ENCODE results near the gene NLGN3. TPM values are rescaled to one million over a fixed set of nuclear protein-coding genes. Genes with fewer than 3 reads are reported as not detected.
A peak's percentile ranks its signal among the peaks of the same experiment; 100 is the strongest.

Gene NLGN3
- total RNA-seq, 1 donor from 2014 or later: 1.7 TPM

DNA sequence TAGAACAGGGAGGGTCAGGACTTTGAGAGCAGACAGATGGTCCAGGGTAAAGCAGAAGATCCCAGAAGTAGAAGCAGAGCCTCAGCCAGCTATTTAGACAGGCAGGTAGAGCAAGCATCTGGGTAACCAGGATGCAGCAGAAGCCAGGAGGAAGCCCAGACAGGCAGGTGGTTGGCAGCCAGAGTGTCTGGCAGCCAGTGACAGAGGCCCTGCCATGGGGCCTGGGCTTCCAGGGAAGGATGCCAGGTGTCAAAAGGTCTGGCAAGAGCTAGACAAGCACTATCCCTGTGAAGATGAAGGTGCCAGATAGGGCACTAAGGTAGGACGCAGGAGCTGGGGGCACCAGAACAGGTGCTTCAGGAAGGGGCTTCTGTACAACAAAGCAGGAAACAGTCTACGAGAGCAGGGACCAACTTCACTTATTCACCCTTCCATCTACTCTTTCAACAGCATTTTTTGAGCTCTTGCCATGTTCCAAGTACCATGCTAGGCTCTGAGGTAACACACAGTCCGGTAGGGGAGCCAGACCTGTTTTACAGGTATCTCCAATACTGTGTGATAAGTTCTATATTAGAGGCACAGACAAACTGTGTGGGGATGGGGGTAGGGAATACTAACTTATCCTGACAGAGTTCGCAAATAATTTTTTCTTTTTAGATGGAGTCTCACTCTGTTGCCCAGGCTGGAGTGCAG, 40.3 kb downstream of the NLGN3 start:
- DNase-seq (ENCODE audit: low spot score): no peak
- Mint-ChIP-seq H3K4me1 (ENCODE audit: unreplicated experiment) (peaks cover 5% of the 10 kb centered on the region), H3K27me3 (ENCODE audit: unreplicated experiment) (peaks cover 3% of the 10 kb centered on the region), H3K36me3 (ENCODE audit: low read depth, unreplicated experiment) (no peaks in the 10 kb centered on the region), H3K27ac (ENCODE audit: unreplicated experiment) (no peak overlapping the region), H3K9me3 (ENCODE audit: unreplicated experiment) (no peaks in the 10 kb centered on the region), H3K4me3 (ENCODE audit: unreplicated experiment) (no peak overlapping the region)
- TF ChIP-seq, protein P1, sequence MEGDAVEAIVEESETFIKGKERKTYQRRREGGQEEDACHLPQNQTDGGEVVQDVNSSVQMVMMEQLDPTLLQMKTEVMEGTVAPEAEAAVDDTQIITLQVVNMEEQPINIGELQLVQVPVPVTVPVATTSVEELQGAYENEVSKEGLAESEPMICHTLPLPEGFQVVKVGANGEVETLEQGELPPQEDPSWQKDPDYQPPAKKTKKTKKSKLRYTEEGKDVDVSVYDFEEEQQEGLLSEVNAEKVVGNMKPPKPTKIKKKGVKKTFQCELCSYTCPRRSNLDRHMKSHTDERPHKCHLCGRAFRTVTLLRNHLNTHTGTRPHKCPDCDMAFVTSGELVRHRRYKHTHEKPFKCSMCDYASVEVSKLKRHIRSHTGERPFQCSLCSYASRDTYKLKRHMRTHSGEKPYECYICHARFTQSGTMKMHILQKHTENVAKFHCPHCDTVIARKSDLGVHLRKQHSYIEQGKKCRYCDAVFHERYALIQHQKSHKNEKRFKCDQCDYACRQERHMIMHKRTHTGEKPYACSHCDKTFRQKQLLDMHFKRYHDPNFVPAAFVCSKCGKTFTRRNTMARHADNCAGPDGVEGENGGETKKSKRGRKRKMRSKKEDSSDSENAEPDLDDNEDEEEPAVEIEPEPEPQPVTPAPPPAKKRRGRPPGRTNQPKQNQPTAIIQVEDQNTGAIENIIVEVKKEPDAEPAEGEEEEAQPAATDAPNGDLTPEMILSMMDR (IDR thresholded peaks at IDR 0.05; ENCODE audit: unreplicated experiment): no peak

DNA sequence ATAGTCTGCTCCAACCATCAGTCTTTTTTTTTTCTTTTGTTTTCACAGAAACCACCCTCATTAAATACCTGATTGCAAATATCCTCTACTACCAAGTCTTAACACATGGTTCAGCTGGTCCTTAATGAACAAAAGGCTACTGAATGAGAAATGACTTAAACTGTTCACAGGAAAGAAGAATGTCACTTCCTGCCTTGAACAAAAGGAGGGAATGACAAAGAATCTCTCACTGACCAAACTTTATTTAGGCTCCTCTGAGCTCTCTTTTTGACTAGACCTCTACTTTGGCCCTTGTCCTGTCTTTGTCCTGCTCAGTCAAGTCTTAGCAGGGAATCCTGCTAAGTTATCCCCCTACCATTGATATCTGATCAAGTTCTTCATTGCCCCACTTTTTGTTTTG, 46.6 kb downstream of the NLGN3 start:
- H3K27me3 Mint-ChIP-seq (ENCODE audit: unreplicated experiment): no peaks in the 10 kb centered on the region
- no peaks in the 10 kb centered on the region for H3K36me3 Mint-ChIP-seq (ENCODE audit: low read depth, unreplicated experiment)
- H3K4me1 Mint-ChIP-seq (ENCODE audit: unreplicated experiment): peaks cover 9% of the 10 kb centered on the region
- TF ChIP-seq, protein P1 (IDR thresholded peaks at IDR 0.05; ENCODE audit: unreplicated experiment): no peak
- H3K4me3 Mint-ChIP-seq (ENCODE audit: unreplicated experiment): no peak overlapping the region
- no peaks in the 10 kb centered on the region for H3K9me3 Mint-ChIP-seq (ENCODE audit: unreplicated experiment)
- DNase-seq (ENCODE audit: low spot score): no peak
- peak overlapping the region; percentile 88 for H3K27ac Mint-ChIP-seq (ENCODE audit: unreplicated experiment)

DNA sequence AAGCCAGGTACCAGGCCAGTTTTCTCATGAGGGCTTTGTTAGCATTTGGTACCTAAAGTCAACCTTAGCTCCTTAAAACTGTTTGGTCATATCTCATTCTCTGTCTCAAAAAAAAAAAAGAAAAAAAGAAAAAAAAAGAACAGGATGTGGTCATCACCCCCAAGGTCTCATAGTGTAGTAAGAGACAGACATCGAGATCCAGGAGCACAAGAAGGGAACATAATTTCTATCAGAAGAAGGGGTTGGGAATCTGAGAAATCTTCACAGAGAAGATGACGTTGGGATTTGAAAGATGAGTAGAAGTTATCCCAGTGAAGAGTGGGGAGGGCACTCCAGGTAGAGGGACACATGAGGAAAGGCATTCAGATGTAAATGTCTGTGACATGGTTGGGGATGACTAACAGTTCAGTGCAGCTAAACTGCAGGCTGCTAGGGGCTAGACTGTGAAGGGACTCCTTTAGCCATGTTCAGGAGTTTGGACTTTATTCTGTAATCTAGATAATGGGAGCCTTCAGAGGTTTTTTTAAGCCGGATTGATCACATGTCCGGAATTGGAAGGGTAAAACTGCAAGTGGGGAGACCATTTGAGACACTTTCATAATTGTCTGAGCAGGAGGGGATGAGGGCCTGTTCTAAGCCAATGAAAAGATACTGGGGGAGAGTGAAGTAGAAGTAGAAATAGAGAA, 51.5 kb downstream of the NLGN3 start:
- Mint-ChIP-seq H3K27me3 (ENCODE audit: unreplicated experiment) (no peaks in the 10 kb centered on the region), H3K4me3 (ENCODE audit: unreplicated experiment) (no peak overlapping the region), H3K36me3 (ENCODE audit: low read depth, unreplicated experiment) (no peaks in the 10 kb centered on the region), H3K9me3 (ENCODE audit: unreplicated experiment) (no peaks in the 10 kb centered on the region), H3K4me1 (ENCODE audit: unreplicated experiment) (peaks cover 12% of the 10 kb centered on the region), H3K27ac (ENCODE audit: unreplicated experiment) (no peak overlapping the region)
- DNase-seq (ENCODE audit: low spot score): no peak
- TF ChIP-seq, protein P1 (IDR thresholded peaks at IDR 0.05; ENCODE audit: unreplicated experiment): no peak

DNA sequence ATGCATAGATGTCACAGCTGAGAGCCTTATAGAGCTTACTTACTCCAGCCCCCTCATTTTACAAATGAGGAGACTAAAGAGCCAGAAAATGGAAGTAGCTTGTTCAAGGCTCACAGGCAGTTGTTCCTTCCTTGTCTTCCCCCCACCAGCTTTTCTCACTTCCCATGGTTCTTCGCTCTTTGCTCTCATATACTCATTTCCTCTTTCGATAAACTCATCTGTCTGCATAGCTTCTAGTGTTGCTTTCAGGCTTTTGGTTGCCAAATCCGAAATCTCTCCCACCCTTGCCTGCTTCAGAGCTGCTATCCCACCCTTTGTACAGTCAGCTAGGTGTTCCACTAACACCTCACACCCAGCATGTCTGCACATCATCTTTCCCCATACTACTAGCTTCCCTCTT, 53.4 kb downstream of the NLGN3 start:
- Mint-ChIP-seq H3K36me3 (ENCODE audit: low read depth, unreplicated experiment) (no peaks in the 10 kb centered on the region), H3K4me3 (ENCODE audit: unreplicated experiment) (no peak overlapping the region), H3K27ac (ENCODE audit: unreplicated experiment) (no peak overlapping the region), H3K9me3 (ENCODE audit: unreplicated experiment) (no peaks in the 10 kb centered on the region), H3K27me3 (ENCODE audit: unreplicated experiment) (no peaks in the 10 kb centered on the region), H3K4me1 (ENCODE audit: unreplicated experiment) (peaks cover 8% of the 10 kb centered on the region)
- TF ChIP-seq, protein P1 (IDR thresholded peaks at IDR 0.05; ENCODE audit: unreplicated experiment): no peak
- DNase-seq (ENCODE audit: low spot score): no peak
